AG04450 (cell line): ENCODE measurements around the gene CNGA3. TPM values are rescaled to one million over a fixed set of nuclear protein-coding genes. Genes with fewer than 3 reads are reported as not detected.

Experiments used
- CTCF ChIA-PET: fragments of 300-600, 350-600 bp; formaldehyde crosslinking; extraction: SDS; loops from one replicate; lab custom pipeline; 2022; ENCODE audit warnings: antibody characterized with exemption, inconsistent platforms; lab: Charles Lee
- POLR2A ChIA-PET: fragments of 350-600 bp; formaldehyde crosslinking; extraction: SDS; loops from one replicate; lab custom pipeline; 2021; ENCODE audit warnings: antibody characterized with exemption, inconsistent platforms; lab: Yijun Ruan, JAX
- DNase-seq: peaks from one replicate; pipeline ENCODE4 v3.0.0-alpha.2; 2011; ENCODE audit warnings: low read depth, low spot score
- H3K27ac ChIP-seq: one replicate; pipeline ENCODE4 v1.5.1; 2012; ENCODE audit warnings: low read depth, low read length, control low read depth
- H3K27me3 ChIP-seq: one replicate; pipeline ENCODE4 v1.6.0; 2012; ENCODE audit warnings: low read length; ENCODE audit not compliant: control insufficient read depth, insufficient read depth
- H3K4me3 ChIP-seq: 2 replicates; pipeline ENCODE4 v1.5.1; 2011; ENCODE audit warnings: mild to moderate bottlenecking, low read depth, low read length, control low read depth
- H3K9me3 ChIP-seq: 2 replicates; pipeline ENCODE4 v1.5.1; 2012; ENCODE audit warnings: low read length; ENCODE audit not compliant: control insufficient read depth, insufficient read depth
- CTCF ChIP-seq: IDR thresholded peaks from 2 replicates; pipeline ENCODE4 v1.5.1; 2011; ENCODE audit warnings: low read depth, low read length, control low read depth, inconsistent platforms
- polyA plus RNA-seq: library from polyadenylated mRNA; depleted of rRNA; stranded (reverse); fragments of >200 nt; gene quantifications from 2 replicates; pipeline ENCODE4 v1.2.3, GENCODE V29; 2011

Gene CNGA3
- polyA plus RNA-seq, 1 experiment = not detected

- ChIA-PET CTCF (interaction anchor here (0.7 to 1.2 kb wide), 3 partner anchors 53 to 517 kb away, joined by 3 to 8 read pairs (median 7); no protein-coding TSS in a partner anchor), POLR2A (interaction anchor here (0.7 kb wide), 1 partner anchor 455 kb away, joined by 4 read pairs; no protein-coding TSS in a partner anchor)
- Histone ChIP-seq H3K27ac (no peak overlapping the region), H3K4me3 (no peak overlapping the region), H3K9me3 (peaks cover 7% of the 10 kb centered on the region; the same call in 1 of the 2 replicates), H3K27me3 (no peaks in the 10 kb centered on the region)
- DNase-seq = no peak
- no peak for TF ChIP-seq CTCF
Measured at GRCh38 chr2:98324181-98324580, 22.1 kb upstream of the CNGA3 start.

- no peak for DNase-seq
- no peak overlapping the region for H3K4me3 ChIP-seq
- no peaks in the 10 kb centered on the region for H3K27me3 ChIP-seq
- POLR2A ChIA-PET = no interaction called here
- H3K27ac ChIP-seq = no peak overlapping the region
- no peak for TF ChIP-seq CTCF
- H3K9me3 ChIP-seq = no peaks in the 10 kb centered on the region
- CTCF ChIA-PET = no interaction called here
Measured at GRCh38 chr2:98327776-98328175, 18.5 kb upstream of the CNGA3 start.

GRCh38 chr2:98329549-98329948 lies 16.7 kb upstream of the CNGA3 start:
- Histone ChIP-seq H3K27me3 (no peaks in the 10 kb centered on the region), H3K4me3 (no peak overlapping the region), H3K27ac (no peak overlapping the region), H3K9me3 (no peaks in the 10 kb centered on the region)
- no peak for DNase-seq
- ChIA-PET POLR2A (interaction anchor here (0.7 kb wide), 1 partner anchor 97 kb away, joined by 3 read pairs; no protein-coding TSS in a partner anchor), CTCF (no interaction called here)
- TF ChIP-seq CTCF = no peak

- TF ChIP-seq CTCF = no peak
- POLR2A ChIA-PET = no interaction called here
- no peak for DNase-seq
- Histone ChIP-seq H3K27ac (no peak overlapping the region), H3K4me3 (no peak overlapping the region), H3K27me3 (no peaks in the 10 kb centered on the region), H3K9me3 (no peaks in the 10 kb centered on the region)
- CTCF ChIA-PET = no interaction called here
Measured at GRCh38 chr2:98332989-98333388, 13.3 kb upstream of the CNGA3 start.

- H3K27ac ChIP-seq = no peak overlapping the region
- DNase-seq = no peak
- ChIA-PET CTCF (interaction anchor here (0.6 to 1.3 kb wide), 4 partner anchors 10 to 634 kb away, joined by 3 to 6 read pairs (median 4); no protein-coding TSS in a partner anchor), POLR2A (no interaction called here)
- H3K27me3 ChIP-seq = no peaks in the 10 kb centered on the region
- H3K9me3 ChIP-seq = 0 out of 2 replicates have a peak, but pooled peaks cover 3% of the 10 kb centered on the region
- H3K4me3 ChIP-seq = no peak overlapping the region
- no peak for TF ChIP-seq CTCF
Measured at GRCh38 chr2:98333922-98334321, 12.3 kb upstream of the CNGA3 start.
